ENCODE data around the gene PRRC1.
"Not testable (repeated sequence)": the region's sequence is repeated elsewhere in the genome, so short reads cannot be mapped to it uniquely, and the experiment has no call there.

The PRRC1 gene

GRCh38 chr5:127517480-127518318 is at the start of gene PRRC1:
Gene PRRC1, plus strand, starts transcription at chr5:127517640. Its CDS starts 5,840 bp downstream, at chr5:127523480.
- peak; percentile 85 for DNase-seq

GRCh38 chr5:127471211-127471610 is 46.2 kb upstream of the PRRC1 start:
- DNase-seq = no peak

- DNase-seq = no peak
These were observed 44.7 kb upstream of the PRRC1 start for GRCh38 chr5:127472700-127473099.

- no peak for DNase-seq
These were observed 31.0 kb upstream of the PRRC1 start for GRCh38 chr5:127486471-127486870.

GRCh38 chr5:127492854-127493738 is 24.3 kb upstream of the PRRC1 start:
- DNase-seq = no peak

- DNase-seq = no peak
These were observed 18.9 kb upstream of the PRRC1 start for GRCh38 chr5:127498548-127498947.

- no peak for DNase-seq
These were observed 11.5 kb upstream of the PRRC1 start for GRCh38 chr5:127505905-127506304.

- DNase-seq = no peak
These were observed 10.8 kb upstream of the PRRC1 start for GRCh38 chr5:127506616-127507015.

- DNase-seq = no peak
These were observed 8.6 kb upstream of the PRRC1 start for GRCh38 chr5:127508644-127509373.

- DNase-seq = no peak
These were observed 4.0 kb upstream of the PRRC1 start for GRCh38 chr5:127513408-127513970.

GRCh38 chr5:127514816-127515215 is 2.6 kb upstream of the PRRC1 start:
- DNase-seq = no peak

GRCh38 chr5:127515693-127516440 is 1.6 kb upstream of the PRRC1 start:
- DNase-seq = no peak

GRCh38 chr5:127517110-127517479 is 345 bp upstream of the PRRC1 start:
- DNase-seq = no peak

- no peak for DNase-seq
These were observed 830 bp downstream of the PRRC1 start for GRCh38 chr5:127518319-127518621.

GRCh38 chr5:127519527-127519926 is 2.1 kb downstream of the PRRC1 start:
- no peak for DNase-seq

- DNase-seq = no peak
These were observed 3.8 kb downstream of the PRRC1 start for GRCh38 chr5:127521138-127521770.

- no peak for DNase-seq
These were observed 7.7 kb downstream of the PRRC1 start for GRCh38 chr5:127525181-127525580.

GRCh38 chr5:127529904-127530682 is 12.7 kb downstream of the PRRC1 start:
- no peak for DNase-seq

- DNase-seq = no peak
These were observed 19.2 kb downstream of the PRRC1 start for GRCh38 chr5:127536687-127537086.

- DNase-seq = not testable (repeated sequence)
These were observed 23.1 kb downstream of the PRRC1 start for GRCh38 chr5:127540553-127540952.

GRCh38 chr5:127545249-127545648 is 27.8 kb downstream of the PRRC1 start:
- DNase-seq = not testable (repeated sequence)

Measured in activated CD4-positive, alpha-beta T cell treated with anti-CD3 and anti-CD28 coated beads for 48 hours (primary cell).